HT1080 (cell line): ENCODE results near the gene KPNA1. TPM values are rescaled to one million over a fixed set of nuclear protein-coding genes. Genes with fewer than 3 reads are reported as not detected.

Source experiments
- DNase-seq: peaks from one replicate; pipeline ENCODE4 v3.0.0-alpha.2; 2015; ENCODE audit warnings: low read depth
- total RNA-seq: library from RNA; depleted of rRNA; stranded (reverse); fragments of >200 nt; shearing (Covaris generic); gene quantifications from 2 replicates; pipeline ENCODE4 v1.2.3, GENCODE V29; 2014

The KPNA1 gene
- total RNA-seq, 1 experiment from 2014 or later = 82.6 TPM

GRCh38 chr3:122415762-122416654 is 98.7 kb downstream of the KPNA1 start, which contains the start of gene WDR5B:
WDR5B (minus strand) TSS chr3:122416062; CDS start chr3:122415528, 534 bp downstream.
- peak; percentile 99 for DNase-seq

DNA sequence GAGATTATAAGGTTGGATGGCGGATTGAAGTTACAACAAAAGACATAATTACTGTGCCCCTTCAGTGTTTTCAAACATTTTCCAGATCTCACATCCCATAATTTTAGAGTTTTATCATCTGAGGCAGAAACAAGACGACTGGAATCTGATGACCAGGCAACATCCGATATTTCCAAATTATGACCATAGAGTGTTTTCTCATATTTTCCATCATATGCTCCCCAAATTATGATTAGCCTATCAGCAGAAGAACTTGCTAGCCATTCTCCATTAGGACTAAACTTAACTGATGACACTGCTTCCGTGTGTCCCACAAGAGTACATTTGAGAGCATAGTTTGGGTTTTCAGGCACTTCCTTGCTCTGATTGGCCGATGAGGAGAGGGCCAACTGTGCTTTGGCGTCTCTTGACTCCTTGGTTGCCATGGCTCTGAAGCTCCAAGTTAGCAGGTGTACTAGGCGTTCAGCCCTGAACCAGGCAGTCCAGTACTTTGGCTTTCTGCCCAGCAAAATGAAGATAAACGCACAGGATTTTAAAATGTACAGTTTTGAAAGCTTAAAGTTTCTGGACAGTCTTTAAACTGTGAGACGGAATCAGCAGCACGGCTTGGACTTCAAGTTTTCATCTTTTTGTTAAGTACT is 99.5 kb downstream of the KPNA1 start:
- peak; percentile 56 for DNase-seq

GRCh38 chr3:122414391-122414790 is 100.3 kb downstream of the KPNA1 start:
- DNase-seq = no peak

DNA sequence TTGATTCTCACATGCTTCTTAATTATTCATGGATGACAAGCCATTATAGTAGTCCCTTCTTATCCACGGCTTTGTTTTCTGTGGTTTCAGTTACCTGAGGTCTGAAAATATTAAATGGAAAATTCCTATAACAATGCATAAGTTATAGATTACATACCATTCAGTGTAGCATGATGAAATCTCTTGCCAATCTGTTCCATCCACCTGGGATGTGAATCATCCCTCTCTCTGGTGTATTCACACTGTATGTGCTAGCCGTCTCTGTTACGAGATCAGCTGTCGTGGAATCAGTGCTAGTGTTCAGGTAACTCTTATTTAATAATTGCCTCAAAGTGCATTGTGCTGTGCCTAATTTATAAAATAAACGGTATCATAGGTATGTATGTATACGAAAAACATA is 104.1 kb downstream of the KPNA1 start:
- no peak for DNase-seq

DNA sequence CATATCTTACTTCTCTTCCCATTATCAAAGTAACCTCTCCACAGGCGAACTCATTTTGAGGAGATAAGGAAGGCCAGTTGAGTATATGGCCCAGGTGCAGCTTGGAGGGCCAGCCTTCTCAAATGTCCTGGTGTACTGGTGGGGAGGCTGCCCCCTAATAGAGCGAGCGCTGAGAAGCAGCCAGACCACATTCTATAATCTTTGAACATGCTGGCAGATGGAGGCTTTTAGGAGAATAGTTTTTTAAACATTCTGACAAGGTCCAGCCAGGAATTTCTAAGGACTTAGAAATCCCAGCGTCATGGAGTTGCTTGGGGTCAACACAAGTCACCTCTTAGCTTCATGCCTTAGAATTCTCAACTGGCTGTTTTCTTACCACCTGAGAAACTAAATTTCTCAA is 104.6 kb downstream of the KPNA1 start:
- no peak for DNase-seq

GRCh38 chr3:122409446-122409845 is 105.3 kb downstream of the KPNA1 start:
- no peak for DNase-seq

- no peak for DNase-seq
These were observed 106.8 kb downstream of the KPNA1 start for GRCh38 chr3:122407946-122408345.

- DNase-seq = peak; percentile 34
These were observed 108.5 kb downstream of the KPNA1 start for GRCh38 chr3:122406198-122406597.

DNA sequence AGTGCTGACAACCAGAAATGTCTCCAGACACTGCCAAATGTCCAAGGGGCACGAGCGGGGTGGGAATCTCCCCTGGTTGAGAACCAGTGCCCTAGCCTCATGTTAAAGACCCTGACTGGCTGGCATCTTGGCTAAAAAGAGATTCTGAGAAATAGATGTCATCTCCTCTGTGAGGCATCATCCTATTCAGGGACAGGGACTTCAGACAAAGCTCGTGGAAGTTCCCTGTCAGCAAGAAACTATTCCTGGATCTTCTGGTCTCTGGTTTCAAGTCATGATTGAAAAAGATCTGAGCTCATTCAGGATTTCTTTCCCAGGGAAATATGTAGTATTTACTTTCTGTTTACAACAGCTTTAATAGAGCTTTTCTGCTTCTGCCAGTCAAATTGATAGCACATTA is 109.7 kb downstream of the KPNA1 start:
- DNase-seq = no peak

DNA sequence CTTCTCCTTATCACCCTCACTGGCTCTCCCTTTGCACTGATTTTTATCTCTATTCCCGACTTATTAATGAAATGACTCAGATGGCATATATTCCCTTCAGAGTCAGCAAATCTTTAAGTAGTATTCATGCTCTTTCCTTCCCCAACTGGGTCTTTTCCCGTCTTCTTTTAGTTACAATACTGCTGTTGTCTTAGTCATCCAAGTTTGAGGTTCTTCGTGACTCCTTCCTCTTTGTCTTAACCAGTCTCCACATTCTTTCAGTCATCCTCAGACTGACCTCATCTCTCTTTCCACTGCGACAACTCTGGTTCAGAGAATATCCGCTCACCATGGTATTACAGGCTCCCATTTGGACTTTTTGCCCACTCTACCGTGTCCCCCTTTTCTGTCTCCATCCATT is 111.2 kb downstream of the KPNA1 start:
- peak; percentile 94 for DNase-seq

DNA sequence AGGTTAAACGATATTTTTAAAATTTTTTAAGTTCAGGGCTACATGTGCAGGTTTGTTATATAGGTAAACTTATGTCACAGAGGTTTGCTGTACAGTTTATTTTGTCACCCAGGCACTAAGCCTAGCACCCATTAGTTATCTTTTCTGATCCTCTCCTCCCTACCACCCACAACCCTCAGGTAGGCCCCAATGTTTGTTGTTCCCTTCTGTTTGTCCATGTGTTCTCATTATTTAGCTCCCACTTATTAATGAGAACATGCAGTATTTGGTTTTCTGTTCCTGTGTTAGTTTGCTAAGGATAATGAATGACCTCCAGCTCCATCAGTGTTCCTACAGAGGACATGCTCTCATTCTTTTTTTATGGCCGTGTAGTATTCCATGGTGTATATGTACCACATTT is 115.8 kb downstream of the KPNA1 start:
- no peak for DNase-seq

DNA sequence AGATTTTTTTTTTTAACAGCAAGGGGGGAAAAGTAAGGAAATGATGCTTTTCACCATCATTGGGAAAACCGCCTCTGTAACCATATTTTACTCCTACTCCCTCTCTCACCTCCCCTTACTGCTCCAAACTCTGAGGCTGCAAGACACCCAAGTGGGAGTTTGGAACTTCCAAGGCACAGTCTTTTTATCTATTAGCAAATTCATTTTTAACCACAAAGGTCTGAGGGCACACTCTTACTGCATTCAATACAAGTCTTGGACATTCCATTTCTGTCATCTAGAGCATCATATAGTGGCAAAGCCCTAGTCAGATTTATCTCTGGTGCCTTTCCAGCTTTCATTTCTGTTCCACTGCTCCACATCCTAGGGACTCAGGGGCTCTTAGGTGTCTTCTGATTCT is 117.5 kb downstream of the KPNA1 start:
- DNase-seq = no peak

DNA sequence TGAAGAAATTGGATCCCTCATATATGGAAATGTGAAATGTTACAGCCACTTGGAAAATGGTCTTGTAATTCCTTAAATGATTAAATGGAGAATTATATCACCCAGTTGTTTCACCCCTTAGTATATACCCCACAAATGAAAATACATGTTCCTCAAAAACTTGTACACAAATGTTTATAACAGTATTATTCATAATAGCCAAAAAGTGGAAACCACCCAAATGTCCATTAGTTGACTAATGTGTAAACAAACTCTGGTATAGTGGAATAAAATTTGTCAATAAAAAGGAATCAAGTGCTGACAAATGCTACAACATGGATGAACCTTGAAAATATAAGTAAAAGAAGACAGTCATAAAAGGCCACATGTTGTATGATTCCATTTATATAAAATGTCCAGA is 118.2 kb downstream of the KPNA1 start:
- DNase-seq = no peak

GRCh38 chr3:122395582-122395981 is 119.2 kb downstream of the KPNA1 start:
- DNase-seq = no peak

- DNase-seq = no peak
These were observed 120.6 kb downstream of the KPNA1 start for GRCh38 chr3:122394173-122394572.

DNA sequence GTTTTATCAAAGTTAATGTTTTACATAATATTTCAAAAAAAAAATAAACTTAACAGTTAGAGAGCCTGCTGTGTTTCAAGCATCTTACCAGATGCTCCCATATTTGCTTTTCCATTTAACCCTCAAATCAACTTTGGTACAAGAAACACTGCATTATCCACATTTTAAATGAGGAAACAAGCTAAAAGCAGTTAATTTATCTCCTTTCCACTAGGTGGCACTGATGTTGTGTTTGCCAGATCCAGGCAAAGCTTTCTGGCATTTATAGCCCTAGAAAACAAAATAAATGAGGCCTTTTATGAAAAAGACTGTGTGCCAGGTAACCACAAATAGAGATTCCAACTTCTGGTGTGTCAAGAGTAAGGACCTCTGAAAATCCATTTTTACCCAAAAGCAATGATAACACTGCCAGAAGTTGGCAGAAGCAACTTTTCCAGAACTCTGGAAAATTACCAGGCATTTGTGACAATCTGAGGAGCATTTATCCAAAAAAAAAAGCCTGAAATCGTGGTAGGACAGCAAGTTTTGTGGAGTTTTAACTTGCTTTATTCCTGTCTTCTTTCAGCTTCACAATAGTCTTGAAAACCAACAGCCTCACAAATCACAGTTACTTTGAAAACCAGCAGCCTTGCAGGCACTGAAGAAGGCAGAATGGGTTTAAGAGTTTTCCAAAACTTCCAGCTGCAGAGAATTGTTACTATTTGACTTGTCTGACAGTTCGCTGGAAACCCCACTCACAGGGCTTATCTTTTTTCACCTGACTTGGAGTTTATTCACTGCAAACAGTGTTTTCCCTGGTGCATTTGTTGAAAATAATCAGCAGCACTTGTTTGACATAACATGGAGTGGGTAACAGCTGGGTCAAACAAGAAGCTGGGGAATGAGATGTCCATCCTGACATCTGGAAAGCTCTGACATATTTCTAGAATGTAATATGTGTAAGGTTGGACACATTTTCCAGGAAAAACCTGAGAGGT is 121.6 kb downstream of the KPNA1 start:
- DNase-seq = peak; percentile 47

- no peak for DNase-seq
These were observed 122.9 kb downstream of the KPNA1 start for GRCh38 chr3:122391681-122392446.

- DNase-seq = no peak
These were observed 124.1 kb downstream of the KPNA1 start for GRCh38 chr3:122390665-122391064.

- DNase-seq = no peak
These were observed 124.8 kb downstream of the KPNA1 start for GRCh38 chr3:122389892-122390291.

DNA sequence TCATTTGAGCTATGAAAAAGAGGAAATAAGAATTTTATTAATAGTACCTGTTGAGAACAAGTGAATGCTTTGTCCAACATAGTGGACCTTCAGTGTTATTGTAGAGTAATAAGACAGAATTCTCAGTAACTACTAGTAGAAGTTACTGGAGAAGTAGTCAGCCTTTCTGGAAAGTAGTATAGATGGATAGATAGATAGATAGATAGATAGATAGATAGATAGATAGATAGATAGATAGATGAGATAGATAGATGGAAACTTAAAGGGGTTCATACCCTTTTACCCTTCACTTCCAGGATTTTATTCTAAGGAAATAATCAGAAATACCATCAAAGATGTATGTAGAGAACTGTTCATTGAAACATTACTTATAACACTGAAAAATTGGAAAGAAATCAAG is 125.5 kb downstream of the KPNA1 start:
- DNase-seq = no peak

DNA sequence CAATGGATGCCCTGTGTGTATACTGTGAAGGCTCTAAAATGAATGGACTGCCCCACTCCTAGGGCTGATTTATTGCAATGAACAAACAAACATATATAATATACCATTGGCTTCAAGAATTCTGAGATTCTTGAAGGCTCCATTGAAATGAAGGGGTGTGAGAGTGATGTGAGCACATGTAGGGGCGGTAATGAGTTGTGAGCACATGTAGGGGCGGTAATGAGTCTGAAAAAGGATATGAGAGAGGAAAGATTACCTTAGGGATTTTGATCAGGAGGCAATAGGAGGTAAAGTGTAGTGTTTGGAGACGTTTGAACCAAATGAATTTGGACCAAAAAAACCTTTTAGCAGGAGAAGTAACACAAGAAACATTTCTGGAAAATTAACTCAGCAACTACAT is 127.0 kb downstream of the KPNA1 start:
- no peak for DNase-seq
